H1 (cell line): ENCODE measurements around the gene ZNF532. TPM values are rescaled to one million over a fixed set of nuclear protein-coding genes. Genes with fewer than 3 reads are reported as not detected.

Experiments
- CTCF ChIA-PET: fragments of 300-600 bp; sonication (Branson Sonifier 250); formaldehyde crosslinking; loops from one replicate; lab custom pipeline; 2021; ENCODE audit not compliant: partially characterized antibody; lab: Charles Lee
- POLR2A ChIA-PET: fragments of 300-600 bp; sonication (Branson Sonifier 250); formaldehyde crosslinking; loops from one replicate; lab custom pipeline; 2021; ENCODE audit warnings: inconsistent platforms; ENCODE audit not compliant: partially characterized antibody; lab: Charles Lee
- DNase-seq, 2 experiments: peaks; one replicate each; pipeline versions ENCODE4 v3.0.0 to v3.0.0-alpha.2; 2010 to 2022; ENCODE audit warnings: low spot score in 2 of 2, low read depth in 1 of 2, mixed read lengths in 1 of 2
- FAIRE-seq: peaks from 2 replicates; lab custom pipeline; 2011; peaks lifted over from hg19 to GRCh38; lab: Jason Lieb, UNC
- H2AFZ ChIP-seq: 2 replicates; pipeline ENCODE4 v1.8.1; 2012; ENCODE audit warnings: low read length, inconsistent platforms
- H2AK5ac ChIP-seq: 2 replicates; pipeline ENCODE4 v1.6.1; 2013; ENCODE audit warnings: low read depth, low read length
- H2BK120ac ChIP-seq: replicated peaks from 2 replicates; pipeline ENCODE3; 2013; ENCODE audit warnings: low read depth, low read length, inconsistent platforms
- H2BK12ac ChIP-seq: 2 replicates; pipeline ENCODE4 v1.6.1; 2013; ENCODE audit warnings: low read depth, low read length
- H2BK15ac ChIP-seq: 2 replicates; pipeline ENCODE4 v1.6.1; 2013; ENCODE audit warnings: low read length
- H2BK20ac ChIP-seq: 2 replicates; pipeline ENCODE4 v1.6.1; 2013; ENCODE audit warnings: low read length
- H2BK5ac ChIP-seq: 2 replicates; pipeline ENCODE4 v1.6.1; 2013; ENCODE audit warnings: low read depth, low read length
- H3K14ac ChIP-seq: 2 replicates; pipeline ENCODE4 v1.6.1; 2013; ENCODE audit warnings: inconsistent platforms; ENCODE audit not compliant: insufficient read length
- H3K18ac ChIP-seq: 2 replicates; pipeline ENCODE4 v1.6.1; 2013; ENCODE audit warnings: low read length; ENCODE audit errors: extremely low read depth
- H3K23ac ChIP-seq: 2 replicates; pipeline ENCODE4 v1.6.1; 2013; ENCODE audit warnings: inconsistent platforms; ENCODE audit not compliant: insufficient read length
- H3K23me2 ChIP-seq: 2 replicates; pipeline ENCODE4 v1.6.1; 2013; ENCODE audit warnings: low read depth, low read length
- H3K27ac ChIP-seq: 2 replicates; pipeline ENCODE4 v1.6.1; 2011; ENCODE audit warnings: low read depth, low read length, inconsistent platforms
- H3K27me3 ChIP-seq, 4 experiments: replicated peaks in 1 of 4; 1 replicate in 1 of 4; 2 replicates in 3 of 4; pipeline versions ENCODE4 v1.6.1 to v1.8.1; 2011 to 2013; ENCODE audit warnings: low read length in 3 of 4, mild to moderate bottlenecking in 3 of 4, inconsistent platforms in 2 of 4, mixed read lengths in 2 of 4, moderate library complexity in 1 of 4; ENCODE audit not compliant: control insufficient read depth in 3 of 4, insufficient read depth in 3 of 4; ENCODE audit errors: extremely low read depth in 1 of 4
- H3K36me3 ChIP-seq, 4 experiments: 2 replicates each; pipeline versions ENCODE4 v1.6.1 to v1.8.1; 2011 to 2013; ENCODE audit warnings: mild to moderate bottlenecking in 4 of 4, low read length in 3 of 4, moderate library complexity in 2 of 4, control low read depth in 1 of 4, inconsistent platforms in 1 of 4; ENCODE audit not compliant: insufficient read depth in 4 of 4, control insufficient read depth in 2 of 4
- H3K4ac ChIP-seq: replicated peaks from 2 replicates; pipeline ENCODE3; 2013; ENCODE audit warnings: low read length, low read depth, mixed read lengths, inconsistent platforms; ENCODE audit not compliant: insufficient read length
- H3K4me1 ChIP-seq, 4 experiments: replicated peaks in 1 of 4; 1 replicate in 1 of 4; 2 replicates in 3 of 4; pipeline versions ENCODE4 v1.6.1 to v1.8.1; 2011 to 2013; ENCODE audit warnings: low read length in 3 of 4, inconsistent platforms in 2 of 4, mixed read lengths in 1 of 4; ENCODE audit not compliant: insufficient read depth in 4 of 4, control insufficient read depth in 3 of 4
- H3K4me2 ChIP-seq, 2 experiments: 2 replicates each; pipeline versions ENCODE4 v1.6.1 to v1.8.1; 2011 to 2013; ENCODE audit warnings: low read depth in 2 of 2, low read length in 2 of 2, control low read depth in 1 of 2, inconsistent platforms in 1 of 2, mild to moderate bottlenecking in 1 of 2; ENCODE audit not compliant: insufficient read depth in 1 of 2
- H3K4me3 ChIP-seq, 4 experiments: fragments of 200-600, 300-600 bp in 1 of 4; sonication (generic), shearing (Covaris generic), sonication (Bioruptor Twin) in 1 of 4; 2 replicates each; pipeline versions ENCODE4 v1.5.1 to v1.8.1; 2011 to 2016; ENCODE audit warnings: low read length in 4 of 4, low read depth in 3 of 4, control low read depth in 2 of 4, inconsistent platforms in 2 of 4, mild to moderate bottlenecking in 2 of 4, mixed read lengths in 1 of 4, moderate library complexity in 1 of 4; ENCODE audit not compliant: insufficient read depth in 2 of 4; ENCODE audit errors: extremely low read depth in 1 of 4
- H3K56ac ChIP-seq: replicated peaks from 2 replicates; pipeline ENCODE3; 2013; ENCODE audit warnings: low read depth, mild to moderate bottlenecking, mixed read lengths, low read length, inconsistent platforms; ENCODE audit not compliant: insufficient read length
- H3K79me1 ChIP-seq: 2 replicates; pipeline ENCODE4 v1.6.1; 2013; ENCODE audit warnings: low read depth, low read length, control low read depth
- H3K79me2 ChIP-seq, 2 experiments: 2 replicates each; pipeline versions ENCODE4 v1.6.1 to v1.8.1; 2012 to 2013; ENCODE audit warnings: low read length in 2 of 2, mild to moderate bottlenecking in 2 of 2, inconsistent platforms in 1 of 2; ENCODE audit not compliant: insufficient read depth in 2 of 2, control insufficient read depth in 1 of 2
- H3K9ac ChIP-seq, 4 experiments: replicated peaks in 1 of 4; 1 replicate in 1 of 4; 2 replicates in 3 of 4; pipeline versions ENCODE4 v1.6.1 to v1.8.1; 2011 to 2013; ENCODE audit warnings: low read depth in 3 of 4, low read length in 3 of 4, control low read depth in 2 of 4, mild to moderate bottlenecking in 2 of 4, moderate library complexity in 2 of 4, inconsistent platforms in 1 of 4; ENCODE audit errors: extremely low read depth in 1 of 4
- H3K9me3 ChIP-seq, 2 experiments: 2 replicates each; pipeline versions ENCODE4 v1.6.1 to v1.8.1; 2012 to 2013; ENCODE audit warnings: mild to moderate bottlenecking in 2 of 2, moderate library complexity in 2 of 2, control low read depth in 1 of 2, inconsistent platforms in 1 of 2, low read depth in 1 of 2, low read length in 1 of 2, mixed read lengths in 1 of 2; ENCODE audit not compliant: insufficient read depth in 2 of 2
- H4K20me1 ChIP-seq, 2 experiments: replicated peaks in 1 of 2; 2 replicates each; pipeline versions ENCODE3 to v1.8.1; 2011 to 2013; ENCODE audit warnings: inconsistent platforms in 2 of 2, low read length in 2 of 2, mild to moderate bottlenecking in 1 of 2; ENCODE audit not compliant: insufficient read depth in 2 of 2, control insufficient read depth in 1 of 2
- H4K5ac ChIP-seq: 2 replicates; pipeline ENCODE4 v1.6.1; 2013; ENCODE audit warnings: low read length, low read depth, mixed read lengths, inconsistent platforms; ENCODE audit not compliant: insufficient read length
- H4K8ac ChIP-seq: 2 replicates; pipeline ENCODE4 v1.8.0; 2013; ENCODE audit warnings: mild to moderate bottlenecking, moderate library complexity, low read length, inconsistent platforms; ENCODE audit not compliant: insufficient read depth; ENCODE audit errors: extremely low read depth
- H4K91ac ChIP-seq: replicated peaks from 2 replicates; pipeline ENCODE3; 2013; ENCODE audit warnings: low read length, mixed read lengths, inconsistent platforms; ENCODE audit not compliant: insufficient read length
- EP300 ChIP-seq, 2 experiments: IDR thresholded peaks; 1 replicate in 1 of 2; 2 replicates in 1 of 2; pipeline ENCODE4 v1.6.1; 2011 to 2012; ENCODE audit warnings: low read depth in 2 of 2, low read length in 2 of 2, mild to moderate bottlenecking in 2 of 2, borderline replicate concordance in 1 of 2, inconsistent platforms in 1 of 2, moderate library complexity in 1 of 2
- ZNF274 ChIP-seq: IDR thresholded peaks from 2 replicates; pipeline ENCODE4 v1.7.0; 2012; ENCODE audit warnings: low read length, borderline replicate concordance; ENCODE audit errors: extremely low read depth
- WGBS, 2 experiments: shearing (Covaris generic) in 1 of 2; methylation state at CpG; one replicate each; pipeline versions ENCODE4 v1.1.6 to v1.1.7; 2013 to 2015; ENCODE audit warnings: low lambda C conversion rate in 2 of 2, mixed read lengths in 2 of 2, inconsistent platforms in 1 of 2, low coverage in 1 of 2, missing lambda C conversion rate in 1 of 2; ENCODE audit not compliant: insufficient replicate concordance in 2 of 2, insufficient coverage in 1 of 2, insufficient read length in 1 of 2; ENCODE audit errors: extremely low coverage in 1 of 2, missing lambda C conversion rate in 1 of 2; 5-methylcytosine and 5-hydroxymethylcytosine counted together
- polyA plus RNA-seq, 7 experiments: library from polyadenylated mRNA; depleted of rRNA in 3 of 7; stranded (reverse) in 5 of 7; unstranded in 2 of 7; fragments of >200 nt in 5 of 7; fragments of 200-250 nt in 2 of 7; gene quantifications; 1 replicate in 5 of 7; 2 replicates in 1 of 7; 4 replicates in 1 of 7; pipeline versions ENCODE4 v1.2.1 to v1.2.3, GENCODE V29; 2011 to 2013; ENCODE audit warnings: missing spikeins in 2 of 7, mixed read lengths in 2 of 7
- total RNA-seq: library from RNA; stranded (reverse); fragmentation: NEBNext Ultra II Directional; extraction: Animal tissue kit (Norgen Biotek cat#: 25700); gene quantifications from 2 replicates; pipeline ENCODE4 v1.2.1, GENCODE V29; 2021

Gene ZNF532
- total and polyA plus RNA-seq, 2 of the 8 experiments (the other 6 are each of a cell fraction or from before 2014, with no cell fraction given): 143 to 240 TPM

- no peak for TF ChIP-seq EP300 (IDR thresholded peaks at IDR 0.05; ENCODE audit: borderline replicate concordance in 1 of 2, low read depth in 2 of 2, low read length in 2 of 2)
- TF ChIP-seq ZNF274: no peak
- TF ChIP-seq, all 59 proteins: peak for 0
- Histone ChIP-seq H3K27me3 (no peaks in the 10 kb centered on the region), H2BK15ac (no peak overlapping the region), H2AFZ (no peak overlapping the region), H2BK120ac (no peak overlapping the region), H3K18ac (no peak overlapping the region), H4K5ac (no peak overlapping the region), H2BK20ac (no peak overlapping the region), H3K23me2 (no peaks in the 10 kb centered on the region; the same call in 1 of the 2 replicates), H3K36me3 (peaks cover 2 to 52% (median 30%) of the 10 kb centered on the region in 4 experiments), H3K9me3 (no peaks in the 10 kb centered on the region), H2AK5ac (no peak overlapping the region), H3K14ac (no peak overlapping the region), H3K4me3 (no peak overlapping the region), H3K23ac (no peak overlapping the region), H4K20me1 (peaks cover 20 to 22% of the 10 kb centered on the region in 2 experiments), H3K79me1 (peaks cover 20% of the 10 kb centered on the region), H3K9ac (no peak overlapping the region), H3K79me2 (peaks cover 20 to 100% of the 10 kb centered on the region in 2 experiments), H2BK5ac (no peak overlapping the region), H3K56ac (no peak overlapping the region), H3K4me2 (no peak overlapping the region), H3K27ac (no peak overlapping the region), H4K8ac (no peak overlapping the region), H3K4me1 (peaks cover 10 to 16% (median 13%) of the 10 kb centered on the region in 4 experiments), H2BK12ac (no peak overlapping the region), H3K4ac (no peak overlapping the region), H4K91ac (no peak overlapping the region)
- 90% methylated on average over 3 of the region's 3 CpGs; no CpG with 5 or more reads in 1 of the 2 experiments for WGBS, 2 experiments
- CTCF ChIA-PET: interaction anchor here (0.6 to 1.1 kb wide), 5 partner anchors 11 to 153 kb away, joined by 3 to 6 read pairs (median 3); no protein-coding TSS in a partner anchor
- POLR2A ChIA-PET: interaction anchor here (0.7 to 1.5 kb wide), 8 partner anchors 12 to 54 kb away, joined by 3 to 6 read pairs (median 3); no protein-coding TSS in a partner anchor
- DNase-seq: no peak
- FAIRE-seq: no peak
Observed at GRCh38 chr18:58924473-58924872, 59.8 kb downstream of the ZNF532 start.
